ENCODE results near the gene IL12A. TPM values are rescaled to one million over a fixed set of nuclear protein-coding genes. Genes with fewer than 3 reads are reported as not detected.
A peak's percentile ranks its signal among the peaks of the same experiment; 100 is the strongest.

IL12A gene
- total RNA-seq, 1 donor from 2014 or later = not detected

GRCh38 chr3:160022068-160022467, 33.4 kb downstream of the IL12A start:
- Mint-ChIP-seq H3K9me3 (ENCODE audit: unreplicated experiment) (peaks cover 2% of the 10 kb centered on the region), H3K36me3 (ENCODE audit: unreplicated experiment) (no peaks in the 10 kb centered on the region), H3K4me1 (ENCODE audit: low read depth, unreplicated experiment) (no peaks in the 10 kb centered on the region), H3K27me3 (ENCODE audit: unreplicated experiment) (no peaks in the 10 kb centered on the region), H3K4me3 (ENCODE audit: unreplicated experiment) (no peak overlapping the region), H3K27ac (ENCODE audit: unreplicated experiment) (no peak overlapping the region)
- TF ChIP-seq, protein P1, sequence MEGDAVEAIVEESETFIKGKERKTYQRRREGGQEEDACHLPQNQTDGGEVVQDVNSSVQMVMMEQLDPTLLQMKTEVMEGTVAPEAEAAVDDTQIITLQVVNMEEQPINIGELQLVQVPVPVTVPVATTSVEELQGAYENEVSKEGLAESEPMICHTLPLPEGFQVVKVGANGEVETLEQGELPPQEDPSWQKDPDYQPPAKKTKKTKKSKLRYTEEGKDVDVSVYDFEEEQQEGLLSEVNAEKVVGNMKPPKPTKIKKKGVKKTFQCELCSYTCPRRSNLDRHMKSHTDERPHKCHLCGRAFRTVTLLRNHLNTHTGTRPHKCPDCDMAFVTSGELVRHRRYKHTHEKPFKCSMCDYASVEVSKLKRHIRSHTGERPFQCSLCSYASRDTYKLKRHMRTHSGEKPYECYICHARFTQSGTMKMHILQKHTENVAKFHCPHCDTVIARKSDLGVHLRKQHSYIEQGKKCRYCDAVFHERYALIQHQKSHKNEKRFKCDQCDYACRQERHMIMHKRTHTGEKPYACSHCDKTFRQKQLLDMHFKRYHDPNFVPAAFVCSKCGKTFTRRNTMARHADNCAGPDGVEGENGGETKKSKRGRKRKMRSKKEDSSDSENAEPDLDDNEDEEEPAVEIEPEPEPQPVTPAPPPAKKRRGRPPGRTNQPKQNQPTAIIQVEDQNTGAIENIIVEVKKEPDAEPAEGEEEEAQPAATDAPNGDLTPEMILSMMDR (IDR thresholded peaks at IDR 0.05; ENCODE audit: partially characterized antibody, unreplicated experiment) = no peak
- no peak for DNase-seq

DNA sequence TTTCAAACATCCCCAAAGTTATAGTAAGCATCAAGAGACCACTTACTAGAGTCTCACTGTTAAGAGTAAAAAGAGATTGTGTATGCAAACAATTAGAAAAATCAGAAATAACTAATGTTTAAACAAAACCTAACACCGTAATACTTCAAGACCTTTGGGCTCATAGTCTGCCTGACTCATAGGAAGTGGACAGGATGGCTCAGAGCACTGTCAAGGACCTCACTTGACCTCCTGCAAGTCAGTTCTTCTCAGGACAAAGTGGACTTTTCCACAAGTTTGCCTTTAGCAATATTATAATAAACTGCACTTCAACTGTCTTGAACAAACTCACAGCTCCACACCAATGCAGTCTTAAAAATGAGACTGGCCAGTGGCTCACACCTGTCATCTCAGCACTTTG, 34.8 kb downstream of the IL12A start:
- Mint-ChIP-seq H3K4me1 (ENCODE audit: low read depth, unreplicated experiment) (no peaks in the 10 kb centered on the region), H3K27ac (ENCODE audit: unreplicated experiment) (no peak overlapping the region), H3K36me3 (ENCODE audit: unreplicated experiment) (no peaks in the 10 kb centered on the region), H3K4me3 (ENCODE audit: unreplicated experiment) (no peak overlapping the region), H3K9me3 (ENCODE audit: unreplicated experiment) (peaks cover 2% of the 10 kb centered on the region), H3K27me3 (ENCODE audit: unreplicated experiment) (no peaks in the 10 kb centered on the region)
- TF ChIP-seq, protein P1 (IDR thresholded peaks at IDR 0.05; ENCODE audit: partially characterized antibody, unreplicated experiment) = no peak
- no peak for DNase-seq

- no peak for DNase-seq
- Mint-ChIP-seq H3K36me3 (ENCODE audit: unreplicated experiment) (no peaks in the 10 kb centered on the region), H3K27ac (ENCODE audit: unreplicated experiment) (no peak overlapping the region), H3K27me3 (ENCODE audit: unreplicated experiment) (no peaks in the 10 kb centered on the region), H3K4me3 (ENCODE audit: unreplicated experiment) (no peak overlapping the region), H3K9me3 (ENCODE audit: unreplicated experiment) (no peaks in the 10 kb centered on the region), H3K4me1 (ENCODE audit: low read depth, unreplicated experiment) (no peaks in the 10 kb centered on the region)
- TF ChIP-seq, protein P1 (IDR thresholded peaks at IDR 0.05; ENCODE audit: partially characterized antibody, unreplicated experiment) = no peak
Observed at GRCh38 chr3:160027541-160028195, 39.0 kb downstream of the IL12A start.

- no peak overlapping the region for H3K4me3 Mint-ChIP-seq (ENCODE audit: unreplicated experiment)
- peaks cover 1% of the 10 kb centered on the region for H3K9me3 Mint-ChIP-seq (ENCODE audit: unreplicated experiment)
- DNase-seq = no peak
- no peaks in the 10 kb centered on the region for H3K36me3 Mint-ChIP-seq (ENCODE audit: unreplicated experiment)
- H3K27ac Mint-ChIP-seq (ENCODE audit: unreplicated experiment) = no peak overlapping the region
- peaks cover 3% of the 10 kb centered on the region for H3K27me3 Mint-ChIP-seq (ENCODE audit: unreplicated experiment)
- TF ChIP-seq, protein P1 (IDR thresholded peaks at IDR 0.05; ENCODE audit: partially characterized antibody, unreplicated experiment) = no peak
- no peaks in the 10 kb centered on the region for H3K4me1 Mint-ChIP-seq (ENCODE audit: low read depth, unreplicated experiment)
Observed at GRCh38 chr3:160035757-160036156, 47.1 kb downstream of the IL12A start.

GRCh38 chr3:160038862-160039562, 50.4 kb downstream of the IL12A start:
- Mint-ChIP-seq H3K27ac (ENCODE audit: unreplicated experiment) (no peak overlapping the region), H3K9me3 (ENCODE audit: unreplicated experiment) (peaks cover 4% of the 10 kb centered on the region), H3K4me1 (ENCODE audit: low read depth, unreplicated experiment) (no peaks in the 10 kb centered on the region), H3K27me3 (ENCODE audit: unreplicated experiment) (peaks cover 5% of the 10 kb centered on the region), H3K36me3 (ENCODE audit: unreplicated experiment) (peaks cover 19% of the 10 kb centered on the region), H3K4me3 (ENCODE audit: unreplicated experiment) (peak overlapping the region; percentile 79)
- TF ChIP-seq, protein P1 (IDR thresholded peaks at IDR 0.05; ENCODE audit: partially characterized antibody, unreplicated experiment) = no peak
- peak; percentile 62 for DNase-seq
